ENCODE data around the gene PRR12.
"Not testable (repeated sequence)": the region's sequence is repeated elsewhere in the genome, so short reads cannot be mapped to it uniquely, and the experiment has no call there.

Gene PRR12

GRCh38 chr19:49616945-49617344 lies 26.0 kb downstream of the PRR12 start:
- no peak for DNase-seq

- not testable (repeated sequence) for DNase-seq
These were observed 26.9 kb downstream of the PRR12 start for GRCh38 chr19:49617860-49618259.

GRCh38 chr19:49624967-49625910 lies 34.3 kb downstream of the PRR12 start:
- DNase-seq, result no peak

- DNase-seq, result no peak
These were observed 35.2 kb downstream of the PRR12 start for GRCh38 chr19:49626226-49626625.

GRCh38 chr19:49629659-49630058 lies 38.7 kb downstream of the PRR12 start:
- no peak for DNase-seq

GRCh38 chr19:49631014-49631588 lies 40.1 kb downstream of the PRR12 start:
- DNase-seq, result no peak

- no peak for DNase-seq
These were observed 40.7 kb downstream of the PRR12 start for GRCh38 chr19:49631610-49632192.

- DNase-seq, result no peak
These were observed 41.6 kb downstream of the PRR12 start for GRCh38 chr19:49632576-49632975.

- not testable (repeated sequence) for DNase-seq
These were observed 42.3 kb downstream of the PRR12 start for GRCh38 chr19:49633273-49633672.

- no peak for DNase-seq
These were observed 44.7 kb downstream of the PRR12 start for GRCh38 chr19:49635530-49636232.

- DNase-seq, result no peak
These were observed 45.4 kb downstream of the PRR12 start for GRCh38 chr19:49636233-49636932.

- no peak for DNase-seq
These were observed 47.1 kb downstream of the PRR12 start for GRCh38 chr19:49637821-49638738.

- DNase-seq, result no peak
These were observed 48.6 kb downstream of the PRR12 start for GRCh38 chr19:49639401-49640112.

- DNase-seq, result peak; percentile 100
These were observed 49.3 kb downstream of the PRR12 start, which contains the start of gene RRAS for GRCh38 chr19:49640113-49640898. RRAS (minus strand) TSS chr19:49640143; CDS start chr19:49640098, 45 bp downstream.

GRCh38 chr19:49641688-49642491 lies 50.9 kb downstream of the PRR12 start, which contains the start of gene SCAF1:
SCAF1 (plus strand) TSS chr19:49642209; CDS start chr19:49645027, 2,818 bp downstream.
- DNase-seq, result peak; percentile 99

- no peak for DNase-seq
These were observed 51.6 kb downstream of the PRR12 start for GRCh38 chr19:49642492-49643035.

- no peak for DNase-seq
These were observed 52.5 kb downstream of the PRR12 start for GRCh38 chr19:49643466-49643865.

GRCh38 chr19:49645592-49645991 lies 54.6 kb downstream of the PRR12 start:
- no peak for DNase-seq
